Stimulated activated CD8-positive, alpha-beta memory T cell treated with anti-CD3 and anti-CD28 coated beads, Interleukin-12 subunit alpha, Interleukin-12 subunit beta, amount 100 ng/mL, for 4 hours (primary cell): ENCODE data around the gene ASB8.

Source experiments
- DNase-seq: peaks from one replicate; pipeline ENCODE4 v3.0.0-alpha.2; 2020; ENCODE audit warnings: low read depth

ASB8 gene, protein sequence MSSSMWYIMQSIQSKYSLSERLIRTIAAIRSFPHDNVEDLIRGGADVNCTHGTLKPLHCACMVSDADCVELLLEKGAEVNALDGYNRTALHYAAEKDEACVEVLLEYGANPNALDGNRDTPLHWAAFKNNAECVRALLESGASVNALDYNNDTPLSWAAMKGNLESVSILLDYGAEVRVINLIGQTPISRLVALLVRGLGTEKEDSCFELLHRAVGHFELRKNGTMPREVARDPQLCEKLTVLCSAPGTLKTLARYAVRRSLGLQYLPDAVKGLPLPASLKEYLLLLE

GRCh38 chr12:48157018-48157888 is at the start of gene ASB8:
Gene ASB8, minus strand, starts transcription at chr12:48157515. Its CDS starts 4,019 bp downstream, at chr12:48153496.
- peak; percentile 99 for DNase-seq

DNA sequence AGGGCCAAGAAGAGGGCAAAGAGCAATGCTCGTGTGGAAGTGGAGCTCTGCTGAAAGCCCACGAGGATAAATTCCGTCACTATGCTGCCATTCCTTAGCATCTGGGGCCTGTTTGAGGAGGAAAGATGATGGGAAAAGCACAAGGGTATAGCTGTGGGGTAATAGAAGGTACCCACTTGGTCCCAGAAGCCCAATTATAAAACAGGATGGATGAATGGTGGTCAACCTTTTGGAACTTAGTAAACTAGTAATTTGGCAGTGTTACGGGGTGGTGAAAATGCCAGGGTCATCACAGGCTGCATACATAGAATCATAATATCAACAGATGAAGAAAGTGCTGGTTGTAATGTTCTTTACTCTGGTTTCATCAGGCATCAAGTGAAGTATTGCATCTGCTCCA is 45.9 kb upstream of the ASB8 start, which contains the start of gene OR10AD1:
TSS of gene OR10AD1 (minus strand) at position 101 of the 400 bp plus-strand sequence. CDS start at position 101, 0 bp downstream.
- no peak for DNase-seq

GRCh38 chr12:48202766-48203165 is 45.5 kb upstream of the ASB8 start:
- DNase-seq: no peak

- no peak for DNase-seq
Observed at GRCh38 chr12:48201516-48201915, 44.2 kb upstream of the ASB8 start.

DNA sequence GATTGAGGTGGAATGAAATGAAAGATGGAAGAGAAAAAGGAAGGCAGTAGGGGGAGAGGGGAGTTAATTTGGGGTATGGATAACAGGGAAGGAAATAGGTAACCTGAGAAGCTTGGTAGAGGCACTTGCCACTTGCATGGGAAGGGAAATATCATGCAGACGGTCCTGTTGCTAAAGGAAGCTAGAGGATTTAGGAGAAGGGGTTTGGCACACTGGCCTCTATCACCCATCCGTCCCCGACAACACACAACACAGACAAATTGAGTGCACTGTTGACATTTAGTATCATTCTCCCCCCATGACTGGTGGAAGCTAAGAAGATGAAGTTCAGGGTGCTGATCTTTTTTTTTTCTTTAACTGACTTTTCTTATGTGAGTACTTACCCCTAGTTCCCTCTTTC is 43.8 kb upstream of the ASB8 start:
- no peak for DNase-seq

DNA sequence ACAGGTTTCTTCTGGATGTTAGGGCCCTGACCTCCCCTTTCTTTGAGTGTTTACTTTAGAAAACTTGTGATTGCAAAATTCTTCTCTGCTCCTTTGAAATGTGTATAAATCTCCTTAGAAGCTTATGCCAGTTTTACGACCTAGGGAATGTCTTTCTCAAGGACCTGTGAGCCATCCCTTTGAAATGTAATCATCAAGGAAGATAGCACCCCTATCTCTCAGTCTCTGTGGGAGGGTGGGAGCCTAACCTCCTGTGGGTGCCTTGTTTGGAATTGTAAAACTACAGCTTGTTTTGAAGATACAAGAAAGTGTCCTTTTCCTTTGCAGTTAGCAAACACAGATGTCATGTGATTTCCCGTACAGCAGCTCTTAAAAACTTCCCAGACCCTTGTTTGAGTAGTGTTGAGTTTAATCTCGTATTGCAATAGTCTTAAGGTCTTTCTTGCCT is 42.5 kb upstream of the ASB8 start:
- DNase-seq: no peak

- no peak for DNase-seq
Observed at GRCh38 chr12:48198985-48199384, 41.7 kb upstream of the ASB8 start.

- no peak for DNase-seq
Observed at GRCh38 chr12:48198672-48198971, 41.3 kb upstream of the ASB8 start.

DNA sequence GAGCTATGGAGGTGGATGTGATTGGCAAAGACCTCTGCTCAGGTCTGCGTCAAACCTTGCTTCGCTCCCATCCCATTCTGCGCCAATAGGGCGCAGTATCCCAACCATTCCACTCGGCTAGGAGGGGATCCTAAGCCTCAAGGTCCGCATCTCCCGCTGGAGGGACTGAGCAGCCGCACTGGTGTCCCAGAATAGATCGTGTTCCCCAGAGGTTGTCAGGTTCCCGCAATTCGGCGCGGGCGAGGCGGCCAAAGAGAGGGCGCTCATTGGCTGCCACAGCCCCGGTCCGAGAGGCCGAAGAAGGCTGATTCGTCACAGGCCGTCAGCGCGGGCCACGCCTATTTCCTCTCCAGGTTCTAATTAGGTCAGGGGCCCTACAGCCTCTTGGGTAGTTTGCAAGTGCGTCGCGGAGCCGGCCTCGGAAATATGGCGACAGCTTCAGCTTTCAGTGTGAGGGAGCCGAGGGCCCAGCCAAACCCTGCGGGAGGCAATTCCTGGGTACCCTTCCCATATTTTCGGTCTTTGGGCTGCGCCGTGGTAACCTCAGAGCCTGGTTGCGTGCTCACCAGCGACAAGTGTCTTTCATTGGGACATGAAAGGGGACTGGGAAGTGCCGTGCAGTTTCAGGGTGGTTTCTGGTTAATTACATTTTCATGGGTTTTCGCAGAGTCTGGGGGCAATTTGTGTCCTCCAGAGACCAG is 40.8 kb upstream of the ASB8 start:
- DNase-seq: peak; percentile 81

DNA sequence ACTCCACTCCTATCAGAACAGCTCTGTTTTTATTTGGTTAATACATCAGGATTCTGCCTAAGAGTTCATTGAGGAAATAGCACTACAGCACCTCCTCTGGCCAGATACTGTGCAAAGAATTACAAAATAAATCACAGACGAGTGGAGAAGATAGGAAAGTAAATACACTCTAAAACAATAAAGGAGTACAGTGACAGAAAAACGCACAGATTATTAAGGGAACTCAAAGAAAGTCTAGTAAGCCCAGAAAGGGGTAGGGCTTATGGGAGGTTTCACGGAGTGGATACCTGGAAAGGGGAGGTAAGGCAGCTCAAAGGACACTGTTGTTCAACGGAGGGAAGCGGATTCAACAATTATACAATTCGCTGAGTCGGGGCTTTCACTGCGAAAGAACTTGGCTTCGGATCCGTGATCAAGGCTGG is 40.2 kb upstream of the ASB8 start:
- no peak for DNase-seq

GRCh38 chr12:48194799-48195201 is 37.5 kb upstream of the ASB8 start:
- no peak for DNase-seq

DNA sequence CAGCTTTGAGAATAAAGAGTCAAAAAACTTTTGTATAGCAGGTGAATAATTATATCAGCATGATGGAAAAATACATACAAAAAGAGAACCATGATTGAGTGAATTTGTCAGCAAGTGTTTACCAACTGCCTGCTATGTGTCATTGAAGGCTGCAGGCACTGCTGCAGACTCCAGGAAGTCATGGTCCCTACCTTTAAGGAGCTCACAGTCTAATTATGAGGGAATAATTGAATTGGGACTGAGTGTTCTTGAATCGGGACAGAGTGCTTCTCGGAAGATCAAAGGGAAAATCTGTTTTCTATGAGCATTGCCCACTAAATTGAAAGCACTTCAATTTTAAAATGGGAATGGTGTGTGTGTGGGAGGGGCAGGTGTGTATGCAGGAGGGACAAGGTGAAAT is 36.3 kb upstream of the ASB8 start:
- DNase-seq: no peak

- DNase-seq: no peak
Observed at GRCh38 chr12:48192861-48193260, 35.5 kb upstream of the ASB8 start.

GRCh38 chr12:48191096-48191495 is 33.8 kb upstream of the ASB8 start:
- no peak for DNase-seq

GRCh38 chr12:48189331-48190125 is 32.2 kb upstream of the ASB8 start:
- peak; percentile 27 for DNase-seq

DNA sequence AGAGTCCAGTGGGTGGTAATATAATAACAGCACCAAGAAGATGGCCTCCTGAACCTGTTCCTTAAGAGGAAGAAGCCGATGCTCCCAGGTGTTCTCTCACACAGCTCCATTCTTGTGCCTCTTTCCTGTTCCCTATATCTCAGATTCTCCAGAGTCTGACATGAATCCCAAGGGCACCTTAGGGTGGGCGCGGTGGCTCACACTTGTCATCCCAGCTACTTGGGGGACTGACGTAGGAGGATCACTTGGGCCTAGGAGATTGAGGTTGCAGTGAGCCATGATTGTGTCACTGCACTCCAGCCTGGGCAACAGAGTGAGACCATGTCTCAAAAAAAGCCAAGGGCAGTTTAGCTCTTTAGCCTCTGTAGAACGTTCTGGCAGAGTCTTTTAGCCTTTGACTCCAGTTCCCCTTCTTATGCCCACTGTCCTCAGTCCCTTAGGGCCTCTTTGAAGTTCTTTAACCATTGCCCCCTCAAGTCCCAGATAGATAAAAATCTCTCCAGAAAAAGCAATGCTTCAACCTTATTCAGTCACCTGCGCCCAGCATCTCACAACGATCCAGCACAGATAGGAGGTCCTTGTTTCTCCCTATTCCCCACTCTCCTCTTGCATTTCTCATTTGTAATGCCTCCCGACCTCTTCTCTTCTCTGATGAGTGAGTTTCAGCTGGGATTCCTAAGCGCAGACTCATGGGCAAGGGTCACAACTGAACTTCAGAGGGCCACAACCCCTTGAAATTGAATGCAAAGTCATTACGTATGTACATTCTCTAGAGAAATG is 30.8 kb upstream of the ASB8 start:
- no peak for DNase-seq

DNA sequence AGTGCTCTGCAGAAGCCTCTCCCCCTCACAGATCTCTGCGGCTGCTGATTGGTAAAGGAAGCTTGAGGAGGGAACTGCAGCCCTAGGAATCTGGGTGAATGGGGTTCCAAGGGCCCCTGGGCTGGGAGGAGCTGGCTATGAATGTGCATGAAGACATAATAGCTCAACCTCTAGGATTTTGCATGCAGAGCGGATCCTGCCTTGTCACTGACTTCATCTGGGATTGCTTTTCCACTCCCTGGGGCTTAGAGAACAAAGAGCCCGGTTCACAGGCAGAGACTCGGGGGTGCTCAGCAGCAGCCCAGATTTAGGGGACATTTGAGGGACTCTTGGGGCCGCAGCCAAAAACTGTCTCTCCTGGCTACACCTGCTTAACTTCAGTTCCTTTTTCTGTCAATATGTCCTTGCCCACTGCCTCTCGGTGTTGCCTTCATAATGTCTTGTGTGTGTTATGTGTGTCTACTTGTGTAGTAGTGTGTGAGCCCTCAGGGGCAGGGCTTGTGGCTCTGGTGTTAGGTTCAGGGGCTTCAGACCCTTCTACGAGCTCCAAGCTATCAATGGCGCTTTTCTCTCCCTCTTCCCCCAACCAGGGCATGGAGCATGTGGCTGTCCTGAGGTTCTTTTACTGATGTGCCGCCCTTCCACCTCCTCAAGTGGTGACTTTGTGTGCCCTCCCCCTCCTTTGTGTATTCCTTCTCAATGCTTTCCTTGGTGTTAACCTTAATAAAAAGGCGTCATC is 28.0 kb upstream of the ASB8 start:
- DNase-seq: no peak

DNA sequence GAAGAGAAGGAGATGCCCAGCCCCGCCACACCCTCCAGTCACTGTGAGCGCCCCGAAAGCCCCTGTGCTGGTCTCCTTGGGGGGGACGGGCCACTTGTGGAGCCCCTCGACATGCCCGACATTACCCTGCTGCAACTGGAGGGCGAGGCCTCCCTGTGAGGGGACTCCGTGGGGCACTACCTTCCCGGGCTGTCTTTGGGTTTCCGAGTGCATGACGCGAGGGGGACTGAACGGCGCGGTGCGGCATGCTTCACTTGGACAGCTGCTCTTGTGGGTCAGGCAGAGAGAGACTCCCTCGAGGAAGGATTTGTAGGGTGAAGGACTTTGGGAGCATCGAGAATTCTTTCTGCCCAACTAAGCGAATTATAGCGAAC is 27.2 kb upstream of the ASB8 start:
- no peak for DNase-seq

DNA sequence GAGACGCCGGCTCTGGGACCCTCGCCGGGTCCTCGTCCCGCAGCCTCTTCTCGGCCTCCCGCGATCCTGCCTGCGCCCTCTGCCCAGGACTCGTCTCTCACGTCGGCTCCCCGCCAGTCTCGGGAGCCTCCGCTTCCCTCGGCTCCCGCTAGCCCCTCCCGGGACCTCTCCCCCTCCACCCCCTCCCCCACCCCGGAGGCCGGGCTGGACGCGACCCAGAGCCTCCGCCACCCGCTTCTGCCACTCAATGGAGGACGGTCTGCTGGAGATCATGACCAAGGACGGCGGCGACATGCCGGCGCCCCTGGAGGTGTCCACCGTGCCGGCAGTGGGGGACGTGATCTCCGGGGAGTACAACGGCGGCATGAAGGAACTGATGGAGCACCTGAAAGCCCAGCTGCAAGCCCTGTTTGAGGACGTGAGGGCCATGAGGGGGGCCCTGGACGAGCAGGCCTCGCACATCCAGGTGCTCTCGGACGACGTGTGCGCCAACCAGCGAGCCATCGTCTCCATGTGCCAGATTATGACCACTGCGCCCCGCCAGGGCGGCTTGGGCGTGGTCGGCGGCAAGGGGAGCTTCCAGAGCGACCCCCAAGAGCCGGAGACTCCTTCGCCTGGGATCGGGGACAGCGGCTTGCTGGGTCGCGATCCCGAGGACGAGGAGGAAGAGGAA is 26.7 kb upstream of the ASB8 start:
- DNase-seq: no peak
